Panc1 (cell line): ENCODE data around the gene IFIH1. TPM values are rescaled to one million over a fixed set of nuclear protein-coding genes. Genes with fewer than 3 reads are reported as not detected.

Source experiments
- ATAC-seq: fragments of 200-7000 bp; cut with Tn5 transposase; 2 replicates; pipeline ENCODE4 v1.9.1; 2020; ENCODE audit warnings: mild to moderate bottlenecking, moderate library complexity
- BruUV-seq: library from RNA; stranded (reverse); fragments of 400-500 nt; replicated peaks from 2 replicates; lab custom pipeline; 2021; lab: Mats Ljungman, UMichigan
- CTCF ChIA-PET: fragments of 300-600 bp; sonication (Branson Sonifier 250); formaldehyde crosslinking; loops from one replicate; lab custom pipeline; 2022; ENCODE audit warnings: antibody characterized with exemption; lab: Charles Lee
- POLR2A ChIA-PET: fragments of 300-600 bp; sonication (Branson Sonifier 250); formaldehyde crosslinking; loops from one replicate; lab custom pipeline; 2022; ENCODE audit warnings: antibody characterized with exemption; lab: Charles Lee
- DNase-seq: peaks from one replicate; pipeline ENCODE4 v3.0.0-alpha.2; 2010; ENCODE audit warnings: low read depth, low spot score
- H3K27ac ChIP-seq: 2 replicates; pipeline ENCODE4 v1.5.1; 2011; ENCODE audit warnings: mild to moderate bottlenecking, low read length, inconsistent platforms
- H3K27me3 ChIP-seq: fragments of 200-500 bp; sonication (Bioruptor generic); 2 replicates; pipeline ENCODE4 v1.6.0; 2014; ENCODE audit warnings: low read length, inconsistent platforms; ENCODE audit not compliant: control insufficient read depth, insufficient read depth
- H3K36me3 ChIP-seq: fragments of 200-500 bp; sonication (Bioruptor generic); 2 replicates; pipeline ENCODE4 v1.5.1; 2014; ENCODE audit warnings: inconsistent platforms, mild to moderate bottlenecking, low read length, moderate library complexity; ENCODE audit not compliant: control insufficient read depth, insufficient read depth
- H3K4me1 ChIP-seq: 2 replicates; pipeline ENCODE4 v1.5.1; 2011; ENCODE audit warnings: inconsistent platforms, mild to moderate bottlenecking, low read length, moderate library complexity; ENCODE audit not compliant: control insufficient read depth, insufficient read depth
- H3K4me3 ChIP-seq, 2 experiments: 2 replicates each; pipeline ENCODE4 v1.5.1; 2011 to 2012; ENCODE audit warnings: low read depth in 2 of 2, low read length in 2 of 2, mild to moderate bottlenecking in 2 of 2, inconsistent platforms in 1 of 2, moderate library complexity in 1 of 2
- H3K9me3 ChIP-seq: fragments of 200-500 bp; sonication (Bioruptor generic); 2 replicates; pipeline ENCODE4 v1.5.1; 2014; ENCODE audit warnings: low read depth, mild to moderate bottlenecking, inconsistent platforms, low read length, moderate library complexity; ENCODE audit not compliant: control insufficient read depth, insufficient read depth
- POLR2AphosphoS5 ChIP-seq: IDR thresholded peaks from 2 replicates; pipeline ENCODE4 v1.6.1; 2012; ENCODE audit warnings: mild to moderate bottlenecking, low read depth, low read length, moderate library complexity
- SIN3A ChIP-seq: IDR thresholded peaks from 2 replicates; pipeline ENCODE4 v1.6.1; 2012; ENCODE audit warnings: low read depth, mild to moderate bottlenecking, low read length, moderate library complexity, borderline replicate concordance; ENCODE audit not compliant: insufficient read depth
- TCF7L2 ChIP-seq: IDR thresholded peaks from 2 replicates; pipeline ENCODE4 v1.6.1; 2011; ENCODE audit warnings: mild to moderate bottlenecking, low read depth, low read length, inconsistent platforms
- in situ Hi-C: cut with HindIII; loops from 2 replicates; pipeline ENCODE4 v1.10.0; 2016; ENCODE audit warnings: low sequenced_read_pairs, low pct_unique_long_range_greater_than_20kb
- intact Hi-C: fragments of 100-400 bp; cut with micrococcal nuclease; formaldehyde crosslinking; loops from one replicate; pipeline ENCODE4 v1.10.0; 2022; ENCODE audit not compliant: unreplicated experiment
- total RNA-seq: library from RNA; stranded (reverse); gene quantifications from one replicate; pipeline ENCODE4 v1.2.1, GENCODE V29; 2021; ENCODE audit not compliant: unreplicated experiment
- TF ChIP-seq, protein P1 (sequence below): fragments of 450-650 bp; IDR thresholded peaks from 2 replicates; pipeline ENCODE4 v1.5.1; 2017; ENCODE audit warnings: mild to moderate bottlenecking
- TF ChIP-seq, protein P2 (sequence below), 2 experiments: IDR thresholded peaks; 2 replicates each; pipeline ENCODE4 v1.6.1; 2011 to 2012; ENCODE audit warnings: low read depth in 2 of 2, control low read depth in 1 of 2, low read length in 1 of 2, mild to moderate bottlenecking in 1 of 2, moderate library complexity in 1 of 2; ENCODE audit not compliant: insufficient read depth in 1 of 2

IFIH1 gene
- total RNA-seq, 1 experiment from 2014 or later = 15.4 TPM

DNA sequence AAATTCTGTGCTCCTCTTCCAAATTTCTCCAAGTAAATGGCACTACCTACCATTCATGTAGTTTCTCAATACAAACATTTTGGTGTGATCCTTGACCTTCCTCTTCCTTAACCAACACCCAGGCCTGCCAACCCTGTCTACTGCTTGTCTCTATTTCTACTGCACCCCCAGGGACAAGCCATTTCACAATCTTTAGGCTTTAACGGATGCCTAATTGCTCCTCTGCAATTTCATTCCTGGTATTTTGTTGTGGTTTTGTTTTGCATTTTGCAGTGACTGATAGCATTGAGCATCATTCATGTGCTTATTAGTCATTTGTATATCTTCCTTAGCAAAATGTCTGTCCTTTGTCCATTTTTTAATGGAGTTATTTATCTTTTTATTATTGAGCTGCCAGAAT lies 85.3 kb downstream of the IFIH1 start:
- no TSS peak for BruUV-seq
- H3K27ac ChIP-seq = no peak overlapping the region
- in situ Hi-C loops (no loop called here), intact Hi-C loops (no loop called here)
- H3K4me3 ChIP-seq = no peak overlapping the region
- no peak for DNase-seq
- no peaks in the 10 kb centered on the region for H3K27me3 ChIP-seq
- no peaks in the 10 kb centered on the region for H3K9me3 ChIP-seq
- ChIA-PET POLR2A (no interaction called here), CTCF (interaction anchor here (0.6 kb wide), 1 partner anchor 12 kb away, joined by 3 read pairs; no protein-coding TSS in a partner anchor)
- TF ChIP-seq, protein P1, sequence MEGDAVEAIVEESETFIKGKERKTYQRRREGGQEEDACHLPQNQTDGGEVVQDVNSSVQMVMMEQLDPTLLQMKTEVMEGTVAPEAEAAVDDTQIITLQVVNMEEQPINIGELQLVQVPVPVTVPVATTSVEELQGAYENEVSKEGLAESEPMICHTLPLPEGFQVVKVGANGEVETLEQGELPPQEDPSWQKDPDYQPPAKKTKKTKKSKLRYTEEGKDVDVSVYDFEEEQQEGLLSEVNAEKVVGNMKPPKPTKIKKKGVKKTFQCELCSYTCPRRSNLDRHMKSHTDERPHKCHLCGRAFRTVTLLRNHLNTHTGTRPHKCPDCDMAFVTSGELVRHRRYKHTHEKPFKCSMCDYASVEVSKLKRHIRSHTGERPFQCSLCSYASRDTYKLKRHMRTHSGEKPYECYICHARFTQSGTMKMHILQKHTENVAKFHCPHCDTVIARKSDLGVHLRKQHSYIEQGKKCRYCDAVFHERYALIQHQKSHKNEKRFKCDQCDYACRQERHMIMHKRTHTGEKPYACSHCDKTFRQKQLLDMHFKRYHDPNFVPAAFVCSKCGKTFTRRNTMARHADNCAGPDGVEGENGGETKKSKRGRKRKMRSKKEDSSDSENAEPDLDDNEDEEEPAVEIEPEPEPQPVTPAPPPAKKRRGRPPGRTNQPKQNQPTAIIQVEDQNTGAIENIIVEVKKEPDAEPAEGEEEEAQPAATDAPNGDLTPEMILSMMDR = no peak
- TF ChIP-seq TCF7L2 (no peak), SIN3A (no peak), POLR2AphosphoS5 (no peak)
- TF ChIP-seq, protein P2, sequence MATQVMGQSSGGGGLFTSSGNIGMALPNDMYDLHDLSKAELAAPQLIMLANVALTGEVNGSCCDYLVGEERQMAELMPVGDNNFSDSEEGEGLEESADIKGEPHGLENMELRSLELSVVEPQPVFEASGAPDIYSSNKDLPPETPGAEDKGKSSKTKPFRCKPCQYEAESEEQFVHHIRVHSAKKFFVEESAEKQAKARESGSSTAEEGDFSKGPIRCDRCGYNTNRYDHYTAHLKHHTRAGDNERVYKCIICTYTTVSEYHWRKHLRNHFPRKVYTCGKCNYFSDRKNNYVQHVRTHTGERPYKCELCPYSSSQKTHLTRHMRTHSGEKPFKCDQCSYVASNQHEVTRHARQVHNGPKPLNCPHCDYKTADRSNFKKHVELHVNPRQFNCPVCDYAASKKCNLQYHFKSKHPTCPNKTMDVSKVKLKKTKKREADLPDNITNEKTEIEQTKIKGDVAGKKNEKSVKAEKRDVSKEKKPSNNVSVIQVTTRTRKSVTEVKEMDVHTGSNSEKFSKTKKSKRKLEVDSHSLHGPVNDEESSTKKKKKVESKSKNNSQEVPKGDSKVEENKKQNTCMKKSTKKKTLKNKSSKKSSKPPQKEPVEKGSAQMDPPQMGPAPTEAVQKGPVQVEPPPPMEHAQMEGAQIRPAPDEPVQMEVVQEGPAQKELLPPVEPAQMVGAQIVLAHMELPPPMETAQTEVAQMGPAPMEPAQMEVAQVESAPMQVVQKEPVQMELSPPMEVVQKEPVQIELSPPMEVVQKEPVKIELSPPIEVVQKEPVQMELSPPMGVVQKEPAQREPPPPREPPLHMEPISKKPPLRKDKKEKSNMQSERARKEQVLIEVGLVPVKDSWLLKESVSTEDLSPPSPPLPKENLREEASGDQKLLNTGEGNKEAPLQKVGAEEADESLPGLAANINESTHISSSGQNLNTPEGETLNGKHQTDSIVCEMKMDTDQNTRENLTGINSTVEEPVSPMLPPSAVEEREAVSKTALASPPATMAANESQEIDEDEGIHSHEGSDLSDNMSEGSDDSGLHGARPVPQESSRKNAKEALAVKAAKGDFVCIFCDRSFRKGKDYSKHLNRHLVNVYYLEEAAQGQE (IDR thresholded peaks at IDR 0.05; ENCODE audit: insufficient read depth in 1 of 2, low read depth in 2 of 2, low read length in 1 of 2) = no peak
- no peaks in the 10 kb centered on the region; the same call in 1 of the 2 replicates for H3K36me3 ChIP-seq
- ATAC-seq = no peak
- no peaks in the 10 kb centered on the region for H3K4me1 ChIP-seq

DNA sequence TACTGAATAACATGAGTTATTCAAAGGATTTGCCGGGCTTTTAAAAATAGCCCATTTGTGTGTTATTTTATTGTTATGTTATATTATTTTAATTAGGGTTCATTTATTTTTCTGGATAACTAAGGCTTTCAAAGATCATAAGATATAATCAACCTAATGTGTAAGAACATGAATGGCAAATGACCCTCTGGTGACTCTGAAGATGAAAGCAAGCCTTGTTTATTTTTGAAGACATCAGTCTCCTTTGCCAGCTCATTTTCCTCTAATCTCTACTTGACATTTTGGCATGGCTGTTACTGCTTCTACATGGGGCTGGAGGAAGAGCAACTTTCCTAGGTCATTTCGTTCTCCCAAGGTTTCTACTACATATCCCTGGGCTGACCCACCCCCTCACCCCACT lies 85.8 kb downstream of the IFIH1 start:
- Histone ChIP-seq H3K9me3 (no peaks in the 10 kb centered on the region), H3K27me3 (no peaks in the 10 kb centered on the region), H3K4me1 (no peaks in the 10 kb centered on the region), H3K36me3 (no peaks in the 10 kb centered on the region; the same call in 1 of the 2 replicates), H3K27ac (no peak overlapping the region), H3K4me3 (no peak overlapping the region)
- POLR2A ChIA-PET = no interaction called here
- intact Hi-C loops = no loop called here
- BruUV-seq = no TSS peak
- DNase-seq (no peak), ATAC-seq (no peak)
- TF ChIP-seq SIN3A (no peak), TCF7L2 (no peak), POLR2AphosphoS5 (no peak)
- TF ChIP-seq, protein P1 = no peak
- TF ChIP-seq, protein P2 (IDR thresholded peaks at IDR 0.05; ENCODE audit: insufficient read depth in 1 of 2, low read depth in 2 of 2, low read length in 1 of 2) = no peak
- in situ Hi-C loops = no loop called here
- CTCF ChIA-PET = no interaction called here
